ENCODE data around the gene GZMB.
A peak's percentile ranks its signal among the peaks of the same experiment; 100 is the strongest.
"Not testable (repeated sequence)": the region's sequence is repeated elsewhere in the genome, so short reads cannot be mapped to it uniquely, and the experiment has no call there.

Gene GZMB

GRCh38 chr14:24631749-24632335, 2.1 kb downstream of the GZMB start:
- DNase-seq (ENCODE audit: low read depth, low spot score) = no peak

- no peak for DNase-seq (ENCODE audit: low read depth, low spot score)
Measured at GRCh38 chr14:24630872-24631477, 3.0 kb downstream of the GZMB start.

- DNase-seq (ENCODE audit: low read depth, low spot score) = no peak
Measured at GRCh38 chr14:24630087-24630871, 3.7 kb downstream of the GZMB start.

GRCh38 chr14:24629521-24629920, 4.5 kb downstream of the GZMB start:
- no peak for DNase-seq (ENCODE audit: low read depth, low spot score)

- DNase-seq (ENCODE audit: low read depth, low spot score) = no peak
Measured at GRCh38 chr14:24613747-24614146, 20.2 kb downstream of the GZMB start.

- DNase-seq (ENCODE audit: low read depth, low spot score) = no peak
Measured at GRCh38 chr14:24613241-24613640, 20.7 kb downstream of the GZMB start.

- no peak for DNase-seq (ENCODE audit: low read depth, low spot score)
Measured at GRCh38 chr14:24612196-24612595, 21.8 kb downstream of the GZMB start.

GRCh38 chr14:24609655-24610344, 24.2 kb downstream of the GZMB start, which contains the start of gene GZMH:
Gene GZMH (minus strand): TSS chr14:24609685. CDS start chr14:24609613, 72 bp downstream.
- no peak for DNase-seq (ENCODE audit: low read depth, low spot score)

GRCh38 chr14:24607635-24608514, 26.1 kb downstream of the GZMB start:
- no peak for DNase-seq (ENCODE audit: low read depth, low spot score)

- no peak for DNase-seq (ENCODE audit: low read depth, low spot score)
Measured at GRCh38 chr14:24607081-24607480, 26.9 kb downstream of the GZMB start.

- no peak for DNase-seq (ENCODE audit: low read depth, low spot score)
Measured at GRCh38 chr14:24606297-24606696, 27.7 kb downstream of the GZMB start.

GRCh38 chr14:24605435-24606190, 28.4 kb downstream of the GZMB start:
- DNase-seq (ENCODE audit: low read depth, low spot score) = peak; percentile 43

- no peak for DNase-seq (ENCODE audit: low read depth, low spot score)
Measured at GRCh38 chr14:24597403-24597802, 36.6 kb downstream of the GZMB start.

GRCh38 chr14:24595073-24595808, 38.7 kb downstream of the GZMB start:
- DNase-seq (ENCODE audit: low read depth, low spot score) = no peak

GRCh38 chr14:24591004-24591403, 43.0 kb downstream of the GZMB start:
- not testable (repeated sequence) for DNase-seq (ENCODE audit: low read depth, low spot score)

- not testable (repeated sequence) for DNase-seq (ENCODE audit: low read depth, low spot score)
Measured at GRCh38 chr14:24584402-24584801, 49.6 kb downstream of the GZMB start.

All from activated naive CD8-positive, alpha-beta T cell treated with anti-CD3 and anti-CD28 coated beads, Interleukin-2, amount 50 U/mL, for 16 hours (primary cell).